GM12891 (cell line): Measurements from ENCODE around the gene MKRN3. TPM values are rescaled to one million over a fixed set of nuclear protein-coding genes. Genes with fewer than 3 reads are reported as not detected.

ENCODE experiments used
- DNase-seq: peaks from one replicate; pipeline ENCODE4 v3.0.0; 2011; ENCODE audit warnings: low spot score; ENCODE audit not compliant: insufficient read length
- FAIRE-seq: peaks from 2 replicates; lab custom pipeline; 2011; peaks lifted over from hg19 to GRCh38; lab: Jason Lieb, UNC
- PAX5 ChIP-seq: IDR thresholded peaks from 2 replicates; pipeline ENCODE4 v1.6.1; 2011; ENCODE audit warnings: low read length, moderate library complexity, mild to moderate bottlenecking; ENCODE audit not compliant: insufficient read depth, severe bottlenecking
- POLR2A ChIP-seq: IDR thresholded peaks from 2 replicates; pipeline ENCODE4 v1.6.1; 2011; ENCODE audit warnings: low read depth, low read length, control low read depth
- POLR2AphosphoS5 ChIP-seq: IDR thresholded peaks from 2 replicates; pipeline ENCODE4 v1.6.1; 2011; ENCODE audit warnings: low read depth, low read length, control low read depth
- POU2F2 ChIP-seq: IDR thresholded peaks from 2 replicates; pipeline ENCODE4 v1.6.1; 2011; ENCODE audit warnings: low read depth, mild to moderate bottlenecking, control low read depth, low read length, moderate library complexity
- SPI1 ChIP-seq: IDR thresholded peaks from 2 replicates; pipeline ENCODE4 v1.6.1; 2011; ENCODE audit warnings: low read depth, low read length, control low read depth
- TAF1 ChIP-seq: IDR thresholded peaks from 2 replicates; pipeline ENCODE4 v1.6.1; 2011; ENCODE audit warnings: low read depth, low read length, control low read depth
- polyA plus RNA-seq: library from polyadenylated mRNA; unstranded; fragments of >200 nt; gene quantifications from one replicate; pipeline ENCODE4 v1.2.1, GENCODE V29; 2012; ENCODE audit warnings: low read depth, missing spikeins, inconsistent platforms; ENCODE audit not compliant: missing spikeins

MKRN3 gene
- not detected for polyA plus RNA-seq

- FAIRE-seq = no peak
- DNase-seq = no peak
- no peak for TF ChIP-seq TAF1
- no peak for TF ChIP-seq POLR2AphosphoS5
- TF ChIP-seq POLR2A = no peak
- TF ChIP-seq POU2F2 = no peak
- TF ChIP-seq SPI1 = no peak
- no peak for TF ChIP-seq PAX5
These were observed at the start of gene MKRN3 for GRCh38 chr15:23565395-23566070. Gene MKRN3 (plus strand): TSS chr15:23565674. CDS start chr15:23565783, 109 bp downstream.

- no peak for TF ChIP-seq PAX5
- TF ChIP-seq POLR2AphosphoS5 = no peak
- no peak for TF ChIP-seq POLR2A
- TF ChIP-seq SPI1 = no peak
- no peak for TF ChIP-seq TAF1
- no peak for TF ChIP-seq POU2F2
- FAIRE-seq = no peak
- DNase-seq = no peak
These were observed 48.6 kb upstream of the MKRN3 start for GRCh38 chr15:23516866-23517265.

- no peak for DNase-seq
- FAIRE-seq = no peak
- TF ChIP-seq POLR2A (no peak), PAX5 (no peak), TAF1 (no peak), SPI1 (no peak), POLR2AphosphoS5 (no peak), POU2F2 (no peak)
These were observed 47.4 kb upstream of the MKRN3 start for GRCh38 chr15:23518104-23518503.

GRCh38 chr15:23524816-23525215, 40.7 kb upstream of the MKRN3 start:
- TF ChIP-seq TAF1 = no peak
- TF ChIP-seq POU2F2 = no peak
- TF ChIP-seq SPI1 = no peak
- TF ChIP-seq PAX5 = no peak
- no peak for TF ChIP-seq POLR2A
- TF ChIP-seq POLR2AphosphoS5 = no peak
- DNase-seq (no peak), FAIRE-seq (no peak)

- DNase-seq = no peak
These were observed 35.6 kb upstream of the MKRN3 start for GRCh38 chr15:23529891-23530290.

GRCh38 chr15:23532024-23532423, 33.5 kb upstream of the MKRN3 start:
- no peak for DNase-seq
- TF ChIP-seq TAF1 (no peak), POLR2A (no peak), PAX5 (no peak), POU2F2 (no peak), POLR2AphosphoS5 (no peak), SPI1 (no peak)

More at GRCh38 chr15:23529891-23530290, 35.6 kb upstream of the MKRN3 start:
- TF ChIP-seq TAF1 = no peak
- FAIRE-seq = no peak

GRCh38 chr15:23536659-23537058, 28.8 kb upstream of the MKRN3 start:
- TF ChIP-seq TAF1 (no peak), POU2F2 (no peak), SPI1 (no peak), POLR2A (no peak), PAX5 (no peak), POLR2AphosphoS5 (no peak)
- FAIRE-seq (no peak), DNase-seq (no peak)

More at GRCh38 chr15:23532024-23532423, 33.5 kb upstream of the MKRN3 start:
- no peak for FAIRE-seq

GRCh38 chr15:23538648-23539047, 26.8 kb upstream of the MKRN3 start:
- FAIRE-seq (no peak), DNase-seq (no peak)
- TF ChIP-seq POU2F2 (no peak), TAF1 (no peak), SPI1 (no peak), POLR2A (no peak), PAX5 (no peak), POLR2AphosphoS5 (no peak)

GRCh38 chr15:23539892-23540291, 25.6 kb upstream of the MKRN3 start:
- no peak for DNase-seq

More at GRCh38 chr15:23539892-23540291, 25.6 kb upstream of the MKRN3 start:
- no peak for FAIRE-seq
- no peak for TF ChIP-seq POU2F2
- no peak for TF ChIP-seq PAX5
- TF ChIP-seq POLR2AphosphoS5 = no peak
- no peak for TF ChIP-seq POLR2A
- no peak for TF ChIP-seq SPI1
- no peak for TF ChIP-seq TAF1
